ENCODE data around the gene RNF141.

The RNF141 gene

GRCh38 chr11:10480026-10480425 lies 61.0 kb downstream of the RNF141 start:
- DNase-seq = no peak

- DNase-seq = no peak
Measured at GRCh38 chr11:10478574-10479550, 62.1 kb downstream of the RNF141 start.

- DNase-seq = no peak
Measured at GRCh38 chr11:10478066-10478465, 62.9 kb downstream of the RNF141 start.

GRCh38 chr11:10477690-10478046 lies 63.3 kb downstream of the RNF141 start:
- no peak for DNase-seq

GRCh38 chr11:10476927-10477689 lies 63.9 kb downstream of the RNF141 start:
- DNase-seq = no peak

- DNase-seq = no peak
Measured at GRCh38 chr11:10476342-10476741, 64.6 kb downstream of the RNF141 start.

- DNase-seq = no peak
Measured at GRCh38 chr11:10474551-10474950, 66.4 kb downstream of the RNF141 start.

GRCh38 chr11:10473371-10473770 lies 67.6 kb downstream of the RNF141 start:
- DNase-seq = no peak

- no peak for DNase-seq
Measured at GRCh38 chr11:10462746-10463300, 78.2 kb downstream of the RNF141 start.
